Measurements from ENCODE around the gene NOMO2.
"Not testable (repeated sequence)": the region's sequence is repeated elsewhere in the genome, so short reads cannot be mapped to it uniquely, and the experiment has no call there.

Gene NOMO2

GRCh38 chr16:18522637-18523036 is 39.3 kb downstream of the NOMO2 start:
- not testable (repeated sequence) for DNase-seq (ENCODE audit: low spot score)

- not testable (repeated sequence) for DNase-seq (ENCODE audit: low spot score)
Observed at GRCh38 chr16:18521445-18522181, 40.3 kb downstream of the NOMO2 start.

GRCh38 chr16:18518536-18519283 is 43.2 kb downstream of the NOMO2 start:
- DNase-seq (ENCODE audit: low spot score) = not testable (repeated sequence)

GRCh38 chr16:18498430-18498829 is 63.5 kb downstream of the NOMO2 start:
- DNase-seq (ENCODE audit: low spot score) = not testable (repeated sequence)

GRCh38 chr16:18497032-18497431 is 64.9 kb downstream of the NOMO2 start:
- not testable (repeated sequence) for DNase-seq (ENCODE audit: low spot score)

GRCh38 chr16:18492118-18492897 is 69.6 kb downstream of the NOMO2 start:
- DNase-seq (ENCODE audit: low spot score) = not testable (repeated sequence)

- DNase-seq (ENCODE audit: low spot score) = not testable (repeated sequence)
Observed at GRCh38 chr16:18436025-18436424, 125.9 kb downstream of the NOMO2 start.

- not testable (repeated sequence) for DNase-seq (ENCODE audit: low spot score)
Observed at GRCh38 chr16:18415827-18416226, 146.1 kb downstream of the NOMO2 start.

GRCh38 chr16:18409532-18410293 is 152.2 kb downstream of the NOMO2 start:
- DNase-seq (ENCODE audit: low spot score) = not testable (repeated sequence)

- not testable (repeated sequence) for DNase-seq (ENCODE audit: low spot score)
Observed at GRCh38 chr16:18401851-18402657, 159.8 kb downstream of the NOMO2 start.

GRCh38 chr16:18401159-18401558 is 160.7 kb downstream of the NOMO2 start:
- DNase-seq (ENCODE audit: low spot score) = not testable (repeated sequence)

- DNase-seq (ENCODE audit: low spot score) = not testable (repeated sequence)
Observed at GRCh38 chr16:18394363-18394762, 167.5 kb downstream of the NOMO2 start.

- not testable (repeated sequence) for DNase-seq (ENCODE audit: low spot score)
Observed at GRCh38 chr16:18387767-18388166, 174.1 kb downstream of the NOMO2 start.

- not testable (repeated sequence) for DNase-seq (ENCODE audit: low spot score)
Observed at GRCh38 chr16:18386517-18386916, 175.4 kb downstream of the NOMO2 start.

GRCh38 chr16:18385285-18385684 is 176.6 kb downstream of the NOMO2 start:
- DNase-seq (ENCODE audit: low spot score) = not testable (repeated sequence)

GRCh38 chr16:18384869-18385268 is 177.0 kb downstream of the NOMO2 start:
- not testable (repeated sequence) for DNase-seq (ENCODE audit: low spot score)

GRCh38 chr16:18384098-18384636 is 177.7 kb downstream of the NOMO2 start:
- DNase-seq (ENCODE audit: low spot score) = not testable (repeated sequence)

- not testable (repeated sequence) for DNase-seq (ENCODE audit: low spot score)
Observed at GRCh38 chr16:18382696-18383095, 179.2 kb downstream of the NOMO2 start.

All from ecto neural progenitor cell (in vitro differentiated cells).